ENCODE data around the gene MRPL19.
"Not testable (repeated sequence)": the region's sequence is repeated elsewhere in the genome, so short reads cannot be mapped to it uniquely, and the experiment has no call there.

MRPL19 gene

DNA sequence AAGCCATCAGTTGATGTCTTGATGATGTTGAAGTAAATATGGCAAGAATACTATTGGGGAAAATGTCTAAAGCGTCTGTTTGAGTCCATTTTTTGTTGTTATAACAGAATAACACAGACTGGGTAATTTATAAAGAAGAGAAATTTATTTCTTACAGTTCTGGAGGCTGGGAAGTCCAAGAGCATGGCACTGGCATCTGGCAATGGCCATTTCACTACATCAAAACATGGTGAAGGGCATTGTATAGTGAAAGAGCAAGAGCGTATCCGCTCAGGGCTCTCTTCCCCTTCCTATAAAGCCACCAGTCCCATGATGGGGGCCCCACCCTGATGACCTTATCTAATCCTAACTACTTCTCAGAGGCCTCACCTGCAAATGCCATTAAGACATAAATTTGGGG lies 29.6 kb upstream of the MRPL19 start:
- DNase-seq: no peak

DNA sequence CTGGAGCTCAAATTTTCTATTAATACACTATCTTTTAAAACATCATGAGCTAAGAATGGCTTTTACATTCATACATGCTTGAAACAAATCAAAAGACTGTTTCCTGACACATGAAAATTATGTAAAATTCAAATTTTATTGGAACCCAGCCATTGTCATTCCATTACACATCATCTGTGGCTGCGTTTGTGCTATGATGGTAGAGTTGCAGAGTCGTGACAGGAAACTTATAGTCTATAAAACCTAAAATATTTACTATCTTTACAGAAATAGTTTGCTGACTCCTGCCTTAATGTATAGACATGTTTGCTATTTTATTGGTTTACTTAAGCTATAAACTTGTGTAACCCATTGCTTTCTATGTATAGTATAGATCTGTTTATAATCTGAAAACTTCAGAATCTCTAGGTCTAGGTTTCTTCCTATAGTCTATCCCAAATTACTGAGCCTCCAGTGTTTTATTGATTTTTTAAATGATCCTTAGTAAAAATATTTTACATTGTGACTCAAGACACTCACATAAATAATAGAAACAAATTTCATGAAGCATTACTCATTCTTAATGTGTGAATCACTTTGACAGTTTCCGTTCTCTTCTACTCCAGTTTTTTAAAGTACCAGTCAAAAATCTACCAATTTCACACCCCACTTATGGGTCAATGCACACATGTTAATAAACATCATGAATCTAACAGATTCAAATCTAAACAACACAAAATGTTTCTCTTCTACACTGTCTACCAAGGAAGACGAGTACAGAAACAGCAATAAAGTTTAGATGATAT lies 26.4 kb upstream of the MRPL19 start:
- no peak for DNase-seq

DNA sequence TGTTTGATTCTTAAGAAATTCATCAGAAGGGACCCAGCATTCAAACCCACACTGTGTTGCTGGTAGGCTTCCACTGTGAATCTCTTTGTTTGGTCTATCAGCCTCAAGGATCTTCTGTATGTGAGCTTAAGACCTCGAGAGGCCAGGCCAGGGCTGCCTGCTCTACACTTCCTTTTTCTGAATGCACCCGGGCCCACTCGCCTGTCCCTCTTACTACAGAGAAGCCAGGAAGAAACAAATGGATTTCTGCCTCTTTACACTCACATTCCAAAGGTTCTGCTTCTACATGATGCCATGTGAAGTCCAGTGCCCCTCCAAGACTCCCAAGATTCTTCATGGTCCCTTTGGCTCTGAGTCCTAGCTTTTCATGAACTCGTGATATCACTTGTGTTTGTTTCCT lies 25.4 kb upstream of the MRPL19 start:
- DNase-seq: no peak

DNA sequence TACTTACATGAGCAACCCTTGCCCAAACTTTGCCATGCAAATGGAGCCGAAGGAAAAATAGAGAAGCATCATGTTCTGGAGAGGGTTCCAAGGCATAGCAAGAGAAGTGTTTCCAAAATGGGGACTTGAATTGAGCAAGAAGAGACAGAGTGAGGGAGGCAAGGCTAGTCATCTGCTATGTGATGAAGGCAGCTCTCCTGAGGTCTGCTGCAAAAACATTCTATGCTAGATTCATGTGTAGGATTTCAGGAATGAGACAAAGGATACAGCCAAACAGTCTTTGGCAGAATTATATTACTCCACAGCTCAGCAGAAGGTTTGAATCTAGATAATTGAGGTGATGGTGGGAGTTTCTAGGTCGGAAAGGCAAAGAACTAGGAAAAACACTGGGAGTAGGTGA lies 24.1 kb upstream of the MRPL19 start:
- no peak for DNase-seq

DNA sequence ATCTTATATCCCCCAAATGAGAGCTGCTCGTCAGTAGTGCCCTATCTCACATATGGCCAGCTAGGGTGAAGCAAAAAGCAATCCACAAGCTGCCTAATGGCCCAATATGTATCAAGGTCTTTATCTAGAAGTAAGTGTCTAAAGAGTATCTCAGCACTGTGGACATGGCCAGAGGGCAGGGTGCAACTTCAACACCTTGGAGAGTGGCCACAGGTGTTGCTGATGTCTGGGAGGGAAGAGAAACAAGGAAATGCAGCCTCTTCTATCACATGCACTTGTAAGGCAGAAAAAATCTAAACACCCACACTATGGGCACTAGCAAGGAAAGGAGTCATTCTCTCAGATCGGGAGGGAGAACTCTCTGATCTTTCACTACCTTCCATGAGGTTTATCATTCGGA lies 23.7 kb upstream of the MRPL19 start:
- no peak for DNase-seq

DNA sequence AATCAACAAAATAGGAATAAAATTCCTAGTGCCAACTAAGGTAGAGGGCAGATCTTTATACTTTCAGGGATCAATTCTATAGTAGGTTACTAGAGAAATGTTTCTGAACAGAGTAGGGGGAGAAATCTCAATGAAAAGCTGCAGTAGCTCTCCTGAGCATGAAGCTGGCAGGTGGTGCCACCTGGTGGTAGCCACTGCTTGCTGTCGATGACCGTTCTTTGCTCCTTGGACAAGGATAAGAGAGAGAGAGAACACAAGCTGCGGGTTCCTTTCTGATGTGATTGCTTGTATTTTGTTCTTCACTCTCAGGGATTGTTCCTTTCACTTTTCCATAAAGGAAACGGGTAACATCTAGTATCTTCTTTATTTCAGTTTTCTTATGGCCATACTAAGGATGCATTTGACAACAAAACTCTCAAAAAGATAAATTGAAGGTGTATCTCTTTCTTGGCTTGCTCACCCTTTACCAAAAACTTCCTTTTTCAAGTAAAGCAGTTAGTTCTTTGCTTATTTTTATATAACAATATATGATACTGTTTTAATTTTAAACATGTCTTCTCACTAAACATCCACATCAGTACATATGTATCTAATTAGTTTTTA lies 18.6 kb upstream of the MRPL19 start:
- DNase-seq: peak; percentile 18 to 62

DNA sequence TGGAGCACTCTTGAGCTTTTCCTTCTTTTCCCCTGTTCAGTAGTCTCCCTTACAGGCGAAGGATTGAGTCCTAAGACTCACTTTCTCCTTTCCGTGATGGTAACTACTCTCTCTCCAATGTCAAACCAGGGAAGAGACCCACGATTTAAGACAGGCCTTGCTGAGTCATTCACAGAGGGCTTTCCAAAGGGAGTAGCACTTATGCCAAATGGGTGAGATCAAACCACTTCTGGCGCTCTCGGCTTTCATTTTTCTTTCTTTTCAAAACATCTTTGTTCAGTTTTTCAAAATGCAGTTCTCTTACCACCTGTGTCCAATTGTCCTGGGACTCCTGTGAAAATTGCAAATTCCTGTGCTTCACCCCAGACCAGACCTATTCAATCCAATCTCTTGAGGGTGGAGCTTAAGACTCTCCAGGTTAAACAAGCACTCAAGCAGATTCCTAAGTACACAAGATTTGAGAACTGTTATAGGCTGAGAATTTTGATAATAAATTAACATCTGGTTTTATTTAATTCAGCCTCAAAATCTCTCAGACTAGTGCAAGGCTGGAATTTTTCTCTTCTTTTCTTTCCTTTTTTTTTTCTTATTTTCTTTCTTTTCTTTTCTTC lies 14.4 kb upstream of the MRPL19 start:
- no peak for DNase-seq

DNA sequence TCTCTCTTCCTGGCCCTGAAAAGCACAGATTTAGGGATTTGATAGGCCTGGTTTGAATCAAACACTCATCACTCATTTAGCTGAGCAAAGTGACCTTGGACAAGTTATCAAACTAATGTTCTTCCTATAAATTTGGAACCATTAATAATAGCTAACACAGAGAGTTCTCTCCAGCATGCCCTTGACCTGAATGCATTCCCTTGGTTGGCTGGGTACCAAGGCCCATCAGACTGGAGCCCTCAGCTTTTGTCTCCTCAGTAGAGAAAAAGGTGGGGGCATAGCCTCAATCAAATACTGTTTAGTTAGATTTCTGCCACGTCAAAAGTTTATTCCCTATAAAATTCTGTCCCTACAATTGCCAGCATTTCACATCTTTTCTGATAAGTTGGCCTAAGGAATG lies 13.8 kb upstream of the MRPL19 start:
- no peak for DNase-seq

DNA sequence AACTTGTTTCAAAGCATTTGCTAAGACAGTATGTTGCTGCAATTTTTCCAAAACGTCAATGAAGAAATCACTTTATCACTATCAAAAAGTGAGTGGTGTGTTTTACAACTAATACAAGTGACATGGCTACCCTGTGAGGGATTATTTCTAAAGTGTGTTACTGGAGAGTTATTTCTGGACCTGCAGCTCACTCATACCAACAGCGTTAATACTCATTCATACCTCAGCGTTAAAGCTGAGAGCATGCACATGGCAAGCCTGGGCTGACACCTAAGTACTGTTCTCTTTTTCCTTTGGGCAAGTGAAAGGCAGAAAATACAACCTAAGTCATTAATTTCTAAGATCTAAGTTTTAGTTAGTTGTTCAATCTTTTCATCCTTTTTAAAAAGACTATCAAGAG lies 13.0 kb upstream of the MRPL19 start:
- no peak for DNase-seq

DNA sequence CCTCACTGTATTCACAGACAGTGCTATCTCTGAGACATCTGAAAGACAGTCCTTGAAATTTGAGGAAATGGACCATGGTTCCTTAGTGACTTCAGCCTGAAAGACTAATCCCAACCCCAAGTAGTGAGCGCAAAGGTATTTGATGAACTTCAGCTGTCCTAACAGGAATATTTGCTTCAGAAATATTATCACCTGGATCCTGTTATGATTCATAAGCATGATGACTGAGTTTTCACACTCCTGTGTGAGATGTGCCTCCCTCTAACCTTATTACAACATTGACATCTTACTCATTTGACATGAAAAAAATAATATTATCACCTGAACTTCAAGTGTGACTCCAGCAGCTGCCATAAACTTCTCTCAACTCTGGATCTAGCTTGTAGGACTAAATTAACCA lies 11.6 kb upstream of the MRPL19 start:
- no peak for DNase-seq

DNA sequence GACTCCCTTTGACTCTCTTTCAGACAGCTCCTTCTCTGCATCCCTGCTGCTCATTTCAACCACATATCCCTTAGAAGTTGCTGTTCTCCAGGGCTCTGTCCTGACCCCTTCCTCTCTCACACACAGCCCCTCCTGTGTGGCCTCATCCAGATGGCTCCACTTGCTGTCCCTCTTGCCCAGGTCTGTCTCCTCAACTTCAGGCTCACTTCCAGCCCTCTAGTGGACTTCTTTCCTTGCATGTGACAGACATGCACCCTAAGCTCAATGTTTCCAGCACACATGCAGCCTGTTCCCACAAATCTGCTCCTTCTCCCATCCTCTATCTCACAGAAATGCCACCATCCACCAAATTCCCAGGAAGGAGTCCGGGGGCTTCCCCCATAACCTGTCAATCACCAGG lies 9.0 kb upstream of the MRPL19 start:
- no peak for DNase-seq

DNA sequence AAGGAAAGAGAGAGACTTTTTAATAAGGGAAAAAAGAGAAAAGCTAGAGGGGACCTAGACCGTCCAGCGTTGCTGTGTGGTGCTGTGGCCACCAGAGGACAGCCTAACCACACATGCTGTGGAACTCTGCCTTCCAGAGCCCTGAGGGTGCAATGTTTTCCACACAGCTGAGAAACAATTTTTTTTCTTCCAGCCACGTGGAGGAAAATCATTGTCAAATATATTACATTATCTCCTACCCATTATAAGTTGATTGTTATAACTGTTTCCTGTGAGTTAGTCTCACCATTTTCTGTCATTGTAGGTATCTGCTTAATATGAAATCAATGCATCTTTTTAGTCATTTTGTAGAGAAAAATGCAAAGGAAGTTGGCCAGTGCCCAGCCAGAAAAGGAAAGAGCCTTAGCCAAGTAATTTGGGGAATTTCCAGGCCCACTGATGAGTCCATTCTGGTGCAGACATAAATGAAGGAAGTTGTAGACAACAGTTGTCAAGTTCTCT lies 5.9 kb upstream of the MRPL19 start:
- peak; percentile 77 to 81 for DNase-seq

DNA sequence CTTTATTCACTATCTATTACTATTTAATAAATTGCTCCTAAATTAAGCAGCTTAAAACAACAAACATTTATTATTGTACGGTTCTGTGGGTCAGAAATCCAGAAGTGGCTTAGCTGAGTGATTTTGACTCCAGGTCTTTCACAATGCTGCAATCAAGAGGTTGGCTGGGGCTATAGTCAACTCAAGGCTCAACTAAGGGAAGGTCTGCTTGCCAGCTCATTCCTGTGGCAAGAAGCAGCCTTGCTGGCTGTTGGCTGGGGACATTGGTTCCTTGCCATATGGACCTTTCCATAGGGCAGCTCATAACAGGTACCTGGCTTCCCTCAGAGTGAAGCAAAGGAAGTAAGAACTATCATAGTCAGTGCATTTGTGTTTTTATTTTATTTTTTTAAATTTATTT lies 5.0 kb upstream of the MRPL19 start:
- no peak for DNase-seq

DNA sequence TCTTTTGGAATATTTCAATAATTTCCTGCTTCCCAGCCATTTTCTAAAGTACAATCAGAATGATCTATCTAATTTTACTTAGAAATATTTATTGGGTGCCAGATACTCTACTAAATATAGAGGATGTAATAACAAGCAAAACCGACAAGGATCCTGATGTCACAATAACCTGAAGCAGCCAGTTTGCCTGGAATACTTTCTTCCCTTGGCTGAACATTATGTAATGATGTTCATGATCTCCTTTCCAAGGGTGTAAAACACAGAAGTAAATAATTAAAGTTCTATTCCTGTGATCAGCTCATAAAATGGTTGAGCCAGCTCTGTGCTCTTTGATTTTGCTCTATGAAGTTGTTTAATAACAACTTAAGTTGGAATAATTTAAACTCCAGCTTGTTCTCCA lies 2.6 kb upstream of the MRPL19 start:
- DNase-seq: no peak

DNA sequence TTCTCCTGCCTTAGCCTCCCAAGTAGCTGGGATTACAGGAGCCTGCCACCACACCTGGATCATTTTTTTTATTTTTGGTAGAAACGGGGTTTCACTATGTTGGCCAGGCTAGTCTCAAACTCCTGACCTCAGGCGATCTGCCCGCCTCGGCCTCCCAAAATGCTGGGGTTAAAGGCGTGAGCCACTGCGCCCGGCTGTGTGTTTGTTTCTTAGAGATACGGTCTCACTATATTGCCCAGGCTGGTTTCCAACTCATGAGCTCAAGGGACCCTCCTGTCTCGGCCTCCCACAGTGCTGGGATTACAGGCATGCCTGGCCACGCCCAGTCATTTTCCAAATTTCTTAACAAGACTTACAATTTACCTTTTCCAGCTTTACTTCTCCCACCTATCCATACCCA lies 940 bp upstream of the MRPL19 start:
- no peak for DNase-seq

DNA sequence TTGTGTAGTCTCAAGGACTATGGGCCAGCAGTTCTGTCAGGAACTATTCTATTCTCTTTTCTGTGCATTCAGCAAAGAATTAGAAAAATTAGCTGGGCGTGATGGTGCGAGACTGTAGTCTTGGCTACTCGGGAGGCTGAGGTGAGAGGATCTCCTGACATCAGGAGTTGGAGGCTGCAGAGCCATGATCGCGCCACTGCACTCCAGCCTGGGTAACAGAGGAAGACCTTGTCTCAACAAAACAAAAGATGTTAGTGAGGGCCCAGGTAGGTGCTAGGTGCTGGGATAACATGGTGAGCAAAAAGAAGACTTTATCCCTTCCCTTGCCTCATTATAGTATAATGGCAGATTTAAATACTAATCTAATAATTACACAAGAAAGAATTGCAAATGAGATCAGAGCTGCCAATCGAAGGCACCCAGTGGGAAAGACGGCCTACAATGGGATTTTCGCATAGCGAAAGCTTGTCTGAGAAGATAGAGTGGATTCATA lies 447 bp upstream of the MRPL19 start:
- no peak for DNase-seq

DNA sequence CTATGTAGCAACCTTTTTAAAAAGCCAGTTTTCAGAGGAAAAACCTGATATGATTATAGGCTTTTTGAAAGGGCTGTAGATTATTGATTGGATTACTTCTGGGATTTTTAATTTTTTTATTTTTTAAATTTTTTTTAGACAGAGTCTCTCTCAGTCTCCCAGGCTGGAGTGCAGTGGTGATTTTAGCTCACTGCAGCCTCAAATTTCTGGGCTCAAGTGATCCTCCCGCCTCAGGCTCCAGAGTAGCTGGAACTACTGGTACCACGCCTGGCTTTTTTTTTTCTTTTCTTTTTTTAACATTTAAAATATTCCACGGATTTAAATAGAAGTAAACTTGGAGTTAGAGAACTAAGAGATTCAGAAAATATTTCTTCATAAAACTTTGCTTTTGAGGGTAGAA lies 1.2 kb downstream of the MRPL19 start:
- DNase-seq: no peak

DNA sequence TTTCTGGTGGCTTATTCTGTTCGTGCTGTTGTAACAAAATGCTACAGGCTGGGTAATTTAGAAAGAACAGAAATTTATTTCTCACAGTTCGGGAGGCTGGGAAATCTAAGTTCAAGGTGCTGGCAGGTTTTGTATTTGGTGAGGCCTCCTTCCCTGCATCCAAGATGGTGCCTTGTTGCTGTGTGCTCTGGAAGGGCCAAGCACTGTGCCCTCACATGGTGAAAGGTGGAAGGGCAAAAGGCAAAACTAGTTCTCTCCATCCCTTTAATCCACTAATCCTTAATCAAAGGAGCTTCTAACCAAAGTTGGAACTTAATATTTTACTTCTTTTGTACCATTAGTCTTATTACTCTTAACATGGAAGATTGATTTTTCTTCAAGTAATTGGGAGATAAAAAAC lies 7.4 kb downstream of the MRPL19 start:
- no peak for DNase-seq

DNA sequence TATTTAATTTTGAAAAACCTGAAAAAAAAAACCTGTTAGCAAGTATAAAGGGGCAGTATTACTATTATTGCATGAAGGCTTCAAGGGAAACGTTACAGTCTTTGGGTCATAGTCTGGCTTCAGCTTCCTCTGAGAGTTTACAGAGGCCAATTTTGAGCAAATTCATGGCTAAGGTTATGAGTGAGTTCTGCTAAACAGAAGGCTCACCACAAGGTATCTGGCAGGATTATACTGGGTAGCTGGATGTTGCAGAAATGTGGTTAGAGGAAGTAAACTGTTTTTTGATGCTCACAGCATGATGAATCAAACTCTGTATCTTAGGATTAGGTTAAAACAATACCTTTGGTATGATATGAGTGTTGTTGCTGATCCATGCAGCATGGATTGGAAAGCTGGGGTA lies 9.3 kb downstream of the MRPL19 start:
- DNase-seq: no peak

DNA sequence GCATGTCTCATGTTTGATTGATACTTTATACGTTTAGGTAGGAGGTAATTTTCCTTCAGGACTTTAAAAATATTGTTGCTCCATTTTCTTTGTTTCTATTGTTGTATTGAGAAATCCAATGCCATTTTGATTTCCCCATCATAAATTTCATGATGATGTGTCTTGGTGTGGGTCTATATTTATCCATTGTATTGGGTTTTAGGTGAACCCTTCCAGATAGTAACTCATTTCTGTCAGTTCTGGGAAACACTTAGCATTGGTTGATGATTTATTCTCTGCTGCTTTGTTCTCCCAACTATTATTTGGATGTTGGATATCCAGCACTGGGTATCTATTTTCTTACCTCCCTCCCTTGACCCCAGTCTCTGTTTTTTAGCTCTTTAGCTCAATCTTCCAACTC lies 10.0 kb downstream of the MRPL19 start:
- DNase-seq: no peak

DNA sequence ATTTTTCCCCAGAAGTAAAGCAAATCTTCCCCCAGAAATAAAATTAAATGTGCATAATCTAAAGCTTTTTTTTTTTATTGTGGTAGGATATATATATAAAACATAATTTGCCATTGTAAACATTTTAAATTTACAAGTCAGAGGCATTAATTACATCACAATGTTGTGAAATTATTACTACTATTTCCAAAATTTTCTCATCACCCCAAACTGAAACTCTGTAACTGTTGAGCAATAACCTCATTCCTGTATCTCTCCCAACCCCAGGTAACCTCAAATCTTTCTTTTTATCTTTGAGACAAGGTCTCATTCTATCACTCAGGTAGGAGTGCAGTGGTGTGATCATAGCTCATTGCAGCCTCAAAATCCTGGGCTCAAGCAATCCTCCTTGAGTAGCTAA lies 11.2 kb downstream of the MRPL19 start:
- DNase-seq: no peak

DNA sequence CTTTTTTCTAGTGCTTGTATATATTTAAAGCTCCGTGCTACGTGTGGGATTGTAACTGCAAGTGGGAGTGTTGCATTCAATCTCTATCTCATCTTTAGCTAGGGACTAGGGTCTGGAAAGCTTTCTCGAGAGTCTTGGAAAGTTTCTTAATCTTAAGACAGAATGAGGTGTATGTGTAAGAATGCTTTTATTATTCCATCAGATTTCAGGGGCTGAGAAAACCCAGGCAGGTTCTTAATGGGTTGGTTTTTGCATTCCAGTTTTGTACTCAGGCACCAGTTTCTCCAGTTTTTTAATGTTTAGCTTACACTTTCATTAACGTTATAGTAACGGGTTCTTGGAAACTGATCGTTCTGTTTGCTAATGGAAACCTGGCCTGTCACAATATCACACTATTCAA lies 20.3 kb downstream of the MRPL19 start:
- no peak for DNase-seq

DNA sequence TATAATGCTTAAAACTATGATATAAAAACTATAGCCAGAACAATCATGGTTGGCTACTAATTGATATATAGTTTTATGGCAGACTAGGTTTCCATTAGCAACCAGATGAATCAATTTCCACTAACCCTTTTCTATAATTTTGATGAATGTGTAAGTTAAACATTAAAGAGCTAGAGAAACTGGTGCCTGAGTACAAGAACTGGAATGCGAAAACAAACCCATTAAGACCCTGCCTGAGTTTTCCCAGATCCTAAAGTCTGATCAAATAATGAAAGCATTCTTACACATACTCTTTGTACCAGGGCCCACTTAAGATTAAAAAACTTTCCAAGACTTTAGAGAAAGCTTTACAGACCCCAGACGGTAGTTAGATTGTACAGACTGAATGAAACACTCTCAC lies 21.3 kb downstream of the MRPL19 start:
- DNase-seq: no peak

DNA sequence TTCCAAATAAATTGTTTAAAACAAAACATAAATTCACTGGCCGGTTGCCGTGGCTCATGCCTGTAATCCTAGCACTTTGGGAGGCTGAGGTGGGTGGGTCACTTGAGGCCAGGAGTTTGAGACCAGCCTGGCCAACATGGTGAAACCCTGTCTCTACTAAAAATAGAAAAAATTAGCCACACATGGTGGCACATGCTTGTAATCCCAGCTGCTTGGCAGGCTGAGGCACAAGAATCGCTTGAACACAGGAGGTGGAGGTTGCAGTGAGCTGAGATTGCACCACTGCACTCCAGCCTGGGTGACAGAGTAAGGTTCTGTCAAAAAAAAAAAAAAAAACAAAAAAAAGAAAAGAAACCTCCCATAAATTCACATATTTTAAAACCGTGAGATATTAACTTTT lies 28.8 kb downstream of the MRPL19 start:
- DNase-seq: not testable (repeated sequence)

Data from inflammatory macrophage treated with lipopolysaccharide for 1 hour (primary cell).